NCI-H1436 treated with DMSO at 0.1 percent for 48 hours (cell line): Measurements from ENCODE around the gene HNRNPUL2.
"Not testable (repeated sequence)": the region's sequence is repeated elsewhere in the genome, so short reads cannot be mapped to it uniquely, and the experiment has no call there.

ENCODE experiments used
- DNase-seq: peaks from one replicate; lab custom pipeline; 2025; lab: John Stamatoyannopoulos, UW

HNRNPUL2 gene

GRCh38 chr11:62703921-62704320 lies 23.3 kb downstream of the HNRNPUL2 start:
- not testable (repeated sequence) for DNase-seq

- no peak for DNase-seq
Measured at GRCh38 chr11:62702246-62702645, 25.0 kb downstream of the HNRNPUL2 start.

- DNase-seq, result no peak
Measured at GRCh38 chr11:62694455-62695167, 32.6 kb downstream of the HNRNPUL2 start.

- DNase-seq, result not testable (repeated sequence)
Measured at GRCh38 chr11:62693624-62694023, 33.6 kb downstream of the HNRNPUL2 start.

- no peak for DNase-seq
Measured at GRCh38 chr11:62689421-62690183, 37.7 kb downstream of the HNRNPUL2 start, which contains the start of gene LRRN4CL. Gene LRRN4CL (minus strand): TSS chr11:62689530. CDS start chr11:62688508, 1,022 bp downstream.

- no peak for DNase-seq
Measured at GRCh38 chr11:62688491-62688890, 38.8 kb downstream of the HNRNPUL2 start.

GRCh38 chr11:62687508-62688396 lies 39.5 kb downstream of the HNRNPUL2 start:
- DNase-seq, result no peak

- no peak for DNase-seq
Measured at GRCh38 chr11:62682518-62682917, 44.7 kb downstream of the HNRNPUL2 start.

- peak; percentile 33 for DNase-seq
Measured at GRCh38 chr11:62680825-62681240, 46.4 kb downstream of the HNRNPUL2 start.

GRCh38 chr11:62678770-62679696 lies 48.2 kb downstream of the HNRNPUL2 start, which contains the start of gene UBXN1:
Gene UBXN1 (minus strand): TSS chr11:62679073. CDS start chr11:62678923, 150 bp downstream.
- no peak for DNase-seq

- no peak for DNase-seq
Measured at GRCh38 chr11:62678433-62678769, 48.9 kb downstream of the HNRNPUL2 start.

GRCh38 chr11:62677714-62678113 lies 49.5 kb downstream of the HNRNPUL2 start:
- no peak for DNase-seq

- no peak for DNase-seq
Measured at GRCh38 chr11:62677156-62677555, 50.1 kb downstream of the HNRNPUL2 start.

- DNase-seq, result no peak
Measured at GRCh38 chr11:62676698-62677097, 50.6 kb downstream of the HNRNPUL2 start.

- DNase-seq, result not testable (repeated sequence)
Measured at GRCh38 chr11:62675415-62675814, 51.8 kb downstream of the HNRNPUL2 start.

GRCh38 chr11:62673196-62673525 lies 54.1 kb downstream of the HNRNPUL2 start:
- DNase-seq, result no peak

- no peak for DNase-seq
Measured at GRCh38 chr11:62671608-62672389, 55.5 kb downstream of the HNRNPUL2 start, which contains the start of the genes LBHD1 and UQCC3. Gene LBHD1 (minus strand): TSS chr11:62672267. CDS start chr11:62670031, 2,236 bp downstream. Gene UQCC3 (plus strand): TSS chr11:62671673. CDS start chr11:62671746, 73 bp downstream.

GRCh38 chr11:62671236-62671607 lies 56.0 kb downstream of the HNRNPUL2 start:
- DNase-seq, result no peak

GRCh38 chr11:62669420-62670161 lies 57.7 kb downstream of the HNRNPUL2 start:
- no peak for DNase-seq
